Measurements from ENCODE around the gene NCKAP5. TPM values are rescaled to one million over a fixed set of nuclear protein-coding genes. Genes with fewer than 3 reads are reported as not detected.
"Not testable (repeated sequence)": the region's sequence is repeated elsewhere in the genome, so short reads cannot be mapped to it uniquely, and the experiment has no call there.

The NCKAP5 gene
- total and polyA plus RNA-seq, 10 donors = 0.39 to 6.0 (median 3.3) TPM

GRCh38 chr2:133525090-133525489, 43.2 kb downstream of the NCKAP5 start:
- no peak for DNase-seq
- no peak overlapping the region for H3K4me3 ChIP-seq
- H3K27me3 ChIP-seq (replicated peaks in 1 of 7) = no peaks in the 10 kb centered on the region
- TF ChIP-seq POLR2AphosphoS5 (IDR thresholded peaks at IDR 0.05) (no peak), POLR2A (IDR thresholded peaks at IDR 0.05) (no peak)
- TF ChIP-seq, protein P1, sequence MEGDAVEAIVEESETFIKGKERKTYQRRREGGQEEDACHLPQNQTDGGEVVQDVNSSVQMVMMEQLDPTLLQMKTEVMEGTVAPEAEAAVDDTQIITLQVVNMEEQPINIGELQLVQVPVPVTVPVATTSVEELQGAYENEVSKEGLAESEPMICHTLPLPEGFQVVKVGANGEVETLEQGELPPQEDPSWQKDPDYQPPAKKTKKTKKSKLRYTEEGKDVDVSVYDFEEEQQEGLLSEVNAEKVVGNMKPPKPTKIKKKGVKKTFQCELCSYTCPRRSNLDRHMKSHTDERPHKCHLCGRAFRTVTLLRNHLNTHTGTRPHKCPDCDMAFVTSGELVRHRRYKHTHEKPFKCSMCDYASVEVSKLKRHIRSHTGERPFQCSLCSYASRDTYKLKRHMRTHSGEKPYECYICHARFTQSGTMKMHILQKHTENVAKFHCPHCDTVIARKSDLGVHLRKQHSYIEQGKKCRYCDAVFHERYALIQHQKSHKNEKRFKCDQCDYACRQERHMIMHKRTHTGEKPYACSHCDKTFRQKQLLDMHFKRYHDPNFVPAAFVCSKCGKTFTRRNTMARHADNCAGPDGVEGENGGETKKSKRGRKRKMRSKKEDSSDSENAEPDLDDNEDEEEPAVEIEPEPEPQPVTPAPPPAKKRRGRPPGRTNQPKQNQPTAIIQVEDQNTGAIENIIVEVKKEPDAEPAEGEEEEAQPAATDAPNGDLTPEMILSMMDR (IDR thresholded peaks at IDR 0.05 in 8 of 11, conservative IDR thresholded peaks at IDR 0.05 in 3 of 11) = no peak
- intact Hi-C loops (cut with DNase I; ENCODE audit: low total_unique reads) = no loop called here
- H3K36me3 ChIP-seq = no peaks in the 10 kb centered on the region
- WGBS, 5 donors = 67 to 87% (median 75%) methylated on average over 2 of the region's 2 CpGs
- peak overlapping the region in 2 of 8 donors; percentile 0 to 38 for H3K27ac ChIP-seq
- H3K9me3 ChIP-seq = no peaks in the 10 kb centered on the region
- H3K4me1 ChIP-seq = no peaks in the 10 kb centered on the region

GRCh38 chr2:133523406-133523805, 44.9 kb downstream of the NCKAP5 start:
- Histone ChIP-seq H3K4me1 (no peaks in the 10 kb centered on the region), H3K27ac (no peak overlapping the region), H3K9me3 (no peaks in the 10 kb centered on the region), H3K27me3 (replicated peaks in 1 of 7) (no peaks in the 10 kb centered on the region), H3K4me3 (no peak overlapping the region), H3K36me3 (no peaks in the 10 kb centered on the region)
- WGBS, 5 donors = 57 to 66% (median 63%) methylated on average over 5 of the region's 5 CpGs
- DNase-seq = no peak
- no peak for TF ChIP-seq POLR2AphosphoS5 (IDR thresholded peaks at IDR 0.05)
- intact Hi-C loops (cut with DNase I; ENCODE audit: low total_unique reads) = no loop called here

GRCh38 chr2:133522204-133522603, 46.1 kb downstream of the NCKAP5 start:
- no peak overlapping the region for H3K4me3 ChIP-seq
- 81 to 95% (median 86%) methylated on average over 1 of the region's 1 CpG for WGBS, 5 donors
- DNase-seq = no peak
- intact Hi-C loops (cut with DNase I; ENCODE audit: low total_unique reads) = no loop called here
- H3K27ac ChIP-seq = no peak overlapping the region
- no peaks in the 10 kb centered on the region for H3K36me3 ChIP-seq
- H3K4me1 ChIP-seq = no peaks in the 10 kb centered on the region
- H3K9me3 ChIP-seq = no peaks in the 10 kb centered on the region
- TF ChIP-seq, protein P1 (IDR thresholded peaks at IDR 0.05 in 8 of 11, conservative IDR thresholded peaks at IDR 0.05 in 3 of 11) = no peak
- TF ChIP-seq POLR2A (IDR thresholded peaks at IDR 0.05) = no peak
- no peak for TF ChIP-seq POLR2AphosphoS5 (IDR thresholded peaks at IDR 0.05)
- no peaks in the 10 kb centered on the region for H3K27me3 ChIP-seq (replicated peaks in 1 of 7)

- TF ChIP-seq POLR2AphosphoS5 (IDR thresholded peaks at IDR 0.05) (no peak), POLR2A (IDR thresholded peaks at IDR 0.05) (no peak)
- TF ChIP-seq, protein P1 (IDR thresholded peaks at IDR 0.05 in 8 of 11, conservative IDR thresholded peaks at IDR 0.05 in 3 of 11) = no peak
- intact Hi-C loops (cut with DNase I; ENCODE audit: low total_unique reads) = no loop called here
Observed at GRCh38 chr2:133521146-133521745, 47.0 kb downstream of the NCKAP5 start.

GRCh38 chr2:133519677-133520076, 48.6 kb downstream of the NCKAP5 start:
- WGBS, 5 donors = 62 to 75% (median 68%) methylated on average over 7 of the region's 7 CpGs
- H3K4me1 ChIP-seq; intact Hi-C loops (cut with DNase I; ENCODE audit: low total_unique reads); H3K27ac ChIP-seq; H3K27me3 ChIP-seq (replicated peaks in 1 of 7); H3K9me3 ChIP-seq; DNase-seq; H3K36me3 ChIP-seq; H3K4me3 ChIP-seq: not testable (repeated sequence)

More at GRCh38 chr2:133521146-133521745, 47.0 kb downstream of the NCKAP5 start:
- 63 to 72% (median 70%) methylated on average over 3 of the region's 3 CpGs for WGBS, 5 donors
- Histone ChIP-seq H3K27ac (no peak overlapping the region), H3K4me3 (no peak overlapping the region), H3K36me3 (no peaks in the 10 kb centered on the region), H3K27me3 (replicated peaks in 1 of 7) (no peaks in the 10 kb centered on the region), H3K9me3 (no peaks in the 10 kb centered on the region), H3K4me1 (no peaks in the 10 kb centered on the region)
- no peak for DNase-seq

All from spleen (tissue), 11 donors.